SK-N-SH (cell line): ENCODE measurements around the gene TARBP1. TPM values are rescaled to one million over a fixed set of nuclear protein-coding genes. Genes with fewer than 3 reads are reported as not detected.

ENCODE experiments used
- CTCF ChIA-PET: fragments of 300-600, 350-600 bp; formaldehyde crosslinking; extraction: SDS; loops from one replicate; lab custom pipeline; 2021; lab: Yijun Ruan, JAX
- POLR2A ChIA-PET: fragments of 350-600 bp; sonication (Branson Sonifier 250); formaldehyde crosslinking; extraction: SDS; loops from one replicate; lab custom pipeline; 2020; ENCODE audit warnings: antibody characterized with exemption, inconsistent platforms; lab: Yijun Ruan, JAX
- DNase-seq: peaks from one replicate; pipeline ENCODE4 v3.0.0; 2012
- H2AFZ ChIP-seq: fragments of 200-600 bp; sonication (generic); 2 replicates; pipeline ENCODE4 v1.8.1; 2016; ENCODE audit warnings: antibody characterized with exemption, mild to moderate bottlenecking, low read depth
- H3F3A ChIP-seq: fragments of 200-600 bp; sonication (generic); replicated peaks from 2 replicates; pipeline ENCODE3; 2016; ENCODE audit warnings: antibody characterized with exemption, mild to moderate bottlenecking; ENCODE audit not compliant: insufficient read depth
- H3K27ac ChIP-seq, 2 experiments: fragments of 200-500 bp in 1 of 2; fragments of 200-600 bp in 1 of 2; sonication (Bioruptor generic) in 1 of 2; sonication (generic), shearing (Covaris generic) in 1 of 2; 2 replicates each; pipeline versions ENCODE4 v1.5.1 to v1.6.1; 2014 to 2016; ENCODE audit warnings: low read depth in 2 of 2, inconsistent platforms in 1 of 2, low read length in 1 of 2, mild to moderate bottlenecking in 1 of 2, mixed read lengths in 1 of 2
- H3K27me3 ChIP-seq: fragments of 200-600 bp; sonication (generic), shearing (Covaris generic); 2 replicates; pipeline ENCODE4 v1.6.1; 2016; ENCODE audit warnings: mixed run types; ENCODE audit not compliant: insufficient read depth
- H3K36me3 ChIP-seq, 2 experiments: fragments of 200-500 bp in 1 of 2; fragments of 200-600 bp in 1 of 2; sonication (Bioruptor generic) in 1 of 2; sonication (generic) in 1 of 2; replicated peaks in 1 of 2; 2 replicates each; pipeline versions ENCODE3 to v1.5.1; 2014 to 2016; ENCODE audit warnings: low read length in 1 of 2, mild to moderate bottlenecking in 1 of 2; ENCODE audit not compliant: insufficient read depth in 2 of 2, control insufficient read depth in 1 of 2
- H3K4me1 ChIP-seq, 2 experiments: fragments of 200-500 bp in 1 of 2; fragments of 200-600 bp in 1 of 2; sonication (Bioruptor generic) in 1 of 2; sonication (generic), shearing (Covaris generic) in 1 of 2; 2 replicates each; pipeline versions ENCODE4 v1.5.1 to v1.6.1; 2014 to 2016; ENCODE audit warnings: low read depth in 1 of 2, low read length in 1 of 2, mixed run types in 1 of 2; ENCODE audit not compliant: insufficient read depth in 2 of 2, control insufficient read depth in 1 of 2
- H3K4me2 ChIP-seq: fragments of 200-600 bp; sonication (generic), shearing (Covaris generic); 2 replicates; pipeline ENCODE4 v1.6.1; 2017; ENCODE audit warnings: mixed run types
- H3K4me3 ChIP-seq, 2 experiments: fragments of 200-500 bp in 1 of 2; fragments of 200-600 bp in 1 of 2; sonication (Bioruptor generic) in 1 of 2; sonication (generic), shearing (Covaris generic) in 1 of 2; 2 replicates each; pipeline versions ENCODE4 v1.5.1 to v1.8.1; 2014 to 2016; ENCODE audit warnings: low read depth in 2 of 2, inconsistent platforms in 1 of 2, low read length in 1 of 2, mild to moderate bottlenecking in 1 of 2, mixed read lengths in 1 of 2, moderate library complexity in 1 of 2
- H3K79me2 ChIP-seq: fragments of 200-600 bp; sonication (generic); 2 replicates; pipeline ENCODE4 v1.8.1; 2017; ENCODE audit warnings: mild to moderate bottlenecking; ENCODE audit not compliant: insufficient read depth
- H3K9ac ChIP-seq: fragments of 200-600 bp; sonication (generic); 2 replicates; pipeline ENCODE4 v1.6.1; 2017; ENCODE audit warnings: mixed run types
- H3K9me2 ChIP-seq: fragments of 200-600 bp; sonication (generic); 2 replicates; pipeline ENCODE4 v1.6.1; 2017; ENCODE audit warnings: mixed run types
- H3K9me3 ChIP-seq: fragments of 200-600 bp; sonication (generic); 2 replicates; pipeline ENCODE4 v1.6.1; 2017; ENCODE audit warnings: mixed run types, mild to moderate bottlenecking, moderate library complexity
- H4K20me1 ChIP-seq: fragments of 200-600 bp; sonication (generic); 2 replicates; pipeline ENCODE4 v1.6.1; 2017; ENCODE audit warnings: mild to moderate bottlenecking, mixed run types; ENCODE audit not compliant: insufficient read depth
- ELF1 ChIP-seq: IDR thresholded peaks from 2 replicates; pipeline ENCODE4 v1.4.0; 2012
- FOXJ3 ChIP-seq: sonication (generic); formaldehyde crosslinking; IDR thresholded peaks from 2 replicates; pipeline ENCODE4 v1.5.1; 2020; ENCODE audit warnings: mild to moderate bottlenecking, missing genetic modification reagents
- GABPA ChIP-seq: IDR thresholded peaks from 2 replicates; pipeline ENCODE4 v1.4.0; 2012; ENCODE audit warnings: low read depth, mild to moderate bottlenecking
- NFIC ChIP-seq: IDR thresholded peaks from 2 replicates; pipeline ENCODE4 v1.4.0; 2012; ENCODE audit warnings: borderline replicate concordance
- NRF1 ChIP-seq: IDR thresholded peaks from 2 replicates; pipeline ENCODE4 v1.6.1; 2012; ENCODE audit warnings: low read depth, mild to moderate bottlenecking, low read length
- POLR2AphosphoS5 ChIP-seq: IDR thresholded peaks from 2 replicates; pipeline ENCODE4 v1.6.1; 2012; ENCODE audit warnings: low read depth, low read length
- RAD21 ChIP-seq: IDR thresholded peaks from 2 replicates; pipeline ENCODE4 v1.6.1; 2012; ENCODE audit warnings: mild to moderate bottlenecking, low read length
- RXRA ChIP-seq: IDR thresholded peaks from 2 replicates; pipeline ENCODE4 v1.4.0; 2012; ENCODE audit warnings: low read depth, mild to moderate bottlenecking, borderline replicate concordance
- TCF12 ChIP-seq: IDR thresholded peaks from 2 replicates; pipeline ENCODE4 v1.4.0; 2012
- YY1 ChIP-seq: IDR thresholded peaks from 2 replicates; pipeline ENCODE4 v1.4.0; 2012; ENCODE audit warnings: low read depth, mild to moderate bottlenecking
- WGBS: methylation state at CpG from one replicate; pipeline ENCODE4 v1.1.6; 2017; ENCODE audit warnings: low lambda C conversion rate; 5-methylcytosine and 5-hydroxymethylcytosine counted together
- polyA plus RNA-seq, 3 experiments: library from polyadenylated mRNA; depleted of rRNA; stranded (reverse); fragments of >200 nt; gene quantifications; 2 replicates each; pipeline ENCODE4 v1.2.3, GENCODE V29; 2012
- TF ChIP-seq, protein P1 (sequence below): IDR thresholded peaks from 2 replicates; pipeline ENCODE4 v1.6.1; 2012; ENCODE audit warnings: mild to moderate bottlenecking, low read depth, low read length, moderate library complexity
- TF ChIP-seq, protein P2 (sequence below): fragments of 150-350 bp; IDR thresholded peaks from 2 replicates; pipeline ENCODE4 v1.6.1; 2017; ENCODE audit warnings: antibody characterized with exemption, low read length, low read depth, borderline replicate concordance

The TARBP1 gene
- polyA plus RNA-seq, 1 of the 3 experiments (the other 2 are of a cell fraction): 33.0 TPM

DNA sequence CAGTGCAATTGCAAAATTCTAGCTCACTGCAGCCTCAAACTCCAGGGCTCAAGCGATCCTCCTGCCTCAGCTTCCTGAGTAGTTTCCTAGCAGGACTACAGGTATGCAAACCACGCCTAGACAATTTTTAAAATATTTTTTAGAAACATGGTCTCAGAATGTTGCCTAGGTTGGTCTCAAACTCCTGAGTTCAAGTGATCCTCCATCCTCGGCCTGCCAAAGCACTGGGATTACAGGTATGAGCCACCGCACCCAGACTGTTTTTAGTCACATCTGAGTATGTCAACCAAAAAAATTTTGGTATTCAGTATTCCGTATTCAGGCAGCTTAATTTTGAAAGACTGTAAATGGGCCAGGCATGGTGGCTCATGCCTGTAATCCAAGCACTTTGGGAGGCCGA, 11.2 kb downstream of the TARBP1 start:
- Histone ChIP-seq H4K20me1 (no peaks in the 10 kb centered on the region), H3K9me2 (no peaks in the 10 kb centered on the region), H2AFZ (no peak overlapping the region), H3K4me2 (no peak overlapping the region), H3K9me3 (no peaks in the 10 kb centered on the region), H3K36me3 (peaks cover 25 to 30% of the 10 kb centered on the region in 2 experiments), H3K4me1 (peaks cover 0 to 6% of the 10 kb centered on the region in 2 experiments; a peak in 2 of 4 replicates), H3K9ac (no peak overlapping the region), H3F3A (no peaks in the 10 kb centered on the region), H3K27me3 (no peaks in the 10 kb centered on the region), H3K27ac (no peak overlapping the region), H3K79me2 (0 out of 2 replicates have a peak, but pooled peaks cover 6% of the 10 kb centered on the region), H3K4me3 (no peak overlapping the region)
- ChIA-PET CTCF (interaction anchor here (1.0 to 2.1 kb wide), 5 partner anchors 11 to 626 kb away, joined by 3 to 9 read pairs (median 4); partner anchors contain the start of gene TARBP1), POLR2A (no interaction called here)
- WGBS: 98% methylated on average over 6 of the region's 6 CpGs
- TF ChIP-seq POLR2AphosphoS5: no peak
- no peak for TF ChIP-seq RXRA
- TF ChIP-seq GABPA: no peak
- TF ChIP-seq, protein P1, sequence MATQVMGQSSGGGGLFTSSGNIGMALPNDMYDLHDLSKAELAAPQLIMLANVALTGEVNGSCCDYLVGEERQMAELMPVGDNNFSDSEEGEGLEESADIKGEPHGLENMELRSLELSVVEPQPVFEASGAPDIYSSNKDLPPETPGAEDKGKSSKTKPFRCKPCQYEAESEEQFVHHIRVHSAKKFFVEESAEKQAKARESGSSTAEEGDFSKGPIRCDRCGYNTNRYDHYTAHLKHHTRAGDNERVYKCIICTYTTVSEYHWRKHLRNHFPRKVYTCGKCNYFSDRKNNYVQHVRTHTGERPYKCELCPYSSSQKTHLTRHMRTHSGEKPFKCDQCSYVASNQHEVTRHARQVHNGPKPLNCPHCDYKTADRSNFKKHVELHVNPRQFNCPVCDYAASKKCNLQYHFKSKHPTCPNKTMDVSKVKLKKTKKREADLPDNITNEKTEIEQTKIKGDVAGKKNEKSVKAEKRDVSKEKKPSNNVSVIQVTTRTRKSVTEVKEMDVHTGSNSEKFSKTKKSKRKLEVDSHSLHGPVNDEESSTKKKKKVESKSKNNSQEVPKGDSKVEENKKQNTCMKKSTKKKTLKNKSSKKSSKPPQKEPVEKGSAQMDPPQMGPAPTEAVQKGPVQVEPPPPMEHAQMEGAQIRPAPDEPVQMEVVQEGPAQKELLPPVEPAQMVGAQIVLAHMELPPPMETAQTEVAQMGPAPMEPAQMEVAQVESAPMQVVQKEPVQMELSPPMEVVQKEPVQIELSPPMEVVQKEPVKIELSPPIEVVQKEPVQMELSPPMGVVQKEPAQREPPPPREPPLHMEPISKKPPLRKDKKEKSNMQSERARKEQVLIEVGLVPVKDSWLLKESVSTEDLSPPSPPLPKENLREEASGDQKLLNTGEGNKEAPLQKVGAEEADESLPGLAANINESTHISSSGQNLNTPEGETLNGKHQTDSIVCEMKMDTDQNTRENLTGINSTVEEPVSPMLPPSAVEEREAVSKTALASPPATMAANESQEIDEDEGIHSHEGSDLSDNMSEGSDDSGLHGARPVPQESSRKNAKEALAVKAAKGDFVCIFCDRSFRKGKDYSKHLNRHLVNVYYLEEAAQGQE: no peak
- TF ChIP-seq YY1: no peak
- TF ChIP-seq NFIC: no peak
- TF ChIP-seq NRF1: no peak
- no peak for TF ChIP-seq FOXJ3 (CRISPR knock-in tag)
- DNase-seq: no peak

DNA sequence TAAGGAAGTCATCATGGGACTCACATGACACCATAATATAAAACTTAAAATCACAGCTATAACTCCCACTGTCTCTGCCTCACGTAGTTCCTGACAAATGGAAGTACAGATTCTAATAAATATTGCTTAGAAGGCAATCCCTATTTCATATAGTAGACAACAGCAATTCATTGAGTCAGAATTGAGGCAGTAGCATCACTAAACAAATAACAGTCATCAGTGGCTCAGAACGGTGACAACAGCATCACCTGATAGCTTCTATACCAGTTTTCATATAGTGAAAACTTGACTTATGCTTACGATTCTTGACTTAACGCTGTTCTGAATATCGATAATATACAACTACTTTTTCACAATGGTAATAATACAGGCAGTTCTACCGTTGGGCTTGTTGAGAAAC, 12.0 kb downstream of the TARBP1 start:
- CTCF ChIA-PET: interaction anchor here (1.0 to 2.1 kb wide), 5 partner anchors 11 to 627 kb away, joined by 3 to 9 read pairs (median 4); partner anchors contain the start of gene TARBP1
- POLR2A ChIA-PET: interaction anchor here (0.7 kb wide), 1 partner anchor 11 kb away, joined by 3 read pairs; no protein-coding TSS in a partner anchor
- Histone ChIP-seq H3K4me2 (no peak overlapping the region), H4K20me1 (no peaks in the 10 kb centered on the region), H3K9ac (no peak overlapping the region), H3K9me3 (no peaks in the 10 kb centered on the region), H2AFZ (no peak overlapping the region), H3K36me3 (peaks cover 25 to 32% of the 10 kb centered on the region in 2 experiments), H3F3A (no peaks in the 10 kb centered on the region), H3K4me3 (no peak overlapping the region), H3K27ac (no peak overlapping the region), H3K27me3 (no peaks in the 10 kb centered on the region), H3K4me1 (no peaks in the 10 kb centered on the region; a peak in 1 of 4 replicates), H3K79me2 (0 out of 2 replicates have a peak, but pooled peaks cover 6% of the 10 kb centered on the region), H3K9me2 (no peaks in the 10 kb centered on the region)
- TF ChIP-seq, protein P2, sequence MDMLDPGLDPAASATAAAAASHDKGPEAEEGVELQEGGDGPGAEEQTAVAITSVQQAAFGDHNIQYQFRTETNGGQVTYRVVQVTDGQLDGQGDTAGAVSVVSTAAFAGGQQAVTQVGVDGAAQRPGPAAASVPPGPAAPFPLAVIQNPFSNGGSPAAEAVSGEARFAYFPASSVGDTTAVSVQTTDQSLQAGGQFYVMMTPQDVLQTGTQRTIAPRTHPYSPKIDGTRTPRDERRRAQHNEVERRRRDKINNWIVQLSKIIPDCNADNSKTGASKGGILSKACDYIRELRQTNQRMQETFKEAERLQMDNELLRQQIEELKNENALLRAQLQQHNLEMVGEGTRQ: no peak
- TF ChIP-seq NFIC (no peak), TCF12 (no peak), ELF1 (no peak), RAD21 (no peak)
- no peak for DNase-seq
- 96% methylated on average over 6 of the region's 6 CpGs for WGBS
